ENCODE data around the gene PSME3.

GRCh38 chr17:42853968-42854790 lies 21.0 kb downstream of the PSME3 start:
- TF ChIP-seq, protein P1, sequence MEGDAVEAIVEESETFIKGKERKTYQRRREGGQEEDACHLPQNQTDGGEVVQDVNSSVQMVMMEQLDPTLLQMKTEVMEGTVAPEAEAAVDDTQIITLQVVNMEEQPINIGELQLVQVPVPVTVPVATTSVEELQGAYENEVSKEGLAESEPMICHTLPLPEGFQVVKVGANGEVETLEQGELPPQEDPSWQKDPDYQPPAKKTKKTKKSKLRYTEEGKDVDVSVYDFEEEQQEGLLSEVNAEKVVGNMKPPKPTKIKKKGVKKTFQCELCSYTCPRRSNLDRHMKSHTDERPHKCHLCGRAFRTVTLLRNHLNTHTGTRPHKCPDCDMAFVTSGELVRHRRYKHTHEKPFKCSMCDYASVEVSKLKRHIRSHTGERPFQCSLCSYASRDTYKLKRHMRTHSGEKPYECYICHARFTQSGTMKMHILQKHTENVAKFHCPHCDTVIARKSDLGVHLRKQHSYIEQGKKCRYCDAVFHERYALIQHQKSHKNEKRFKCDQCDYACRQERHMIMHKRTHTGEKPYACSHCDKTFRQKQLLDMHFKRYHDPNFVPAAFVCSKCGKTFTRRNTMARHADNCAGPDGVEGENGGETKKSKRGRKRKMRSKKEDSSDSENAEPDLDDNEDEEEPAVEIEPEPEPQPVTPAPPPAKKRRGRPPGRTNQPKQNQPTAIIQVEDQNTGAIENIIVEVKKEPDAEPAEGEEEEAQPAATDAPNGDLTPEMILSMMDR (IDR thresholded peaks at IDR 0.05; ENCODE audit: low read depth, low read length): no peak
- no peak for TF ChIP-seq POLR2A (IDR thresholded peaks at IDR 0.05; ENCODE audit: extremely low read depth, insufficient read length)
- no peak for TF ChIP-seq MYC (IDR thresholded peaks at IDR 0.05; ENCODE audit: low read depth, low read length)
- no peak for TF ChIP-seq MAX (IDR thresholded peaks at IDR 0.05; ENCODE audit: low read depth, low read length)
